ENCODE results near the gene HERPUD1. TPM values are rescaled to one million over a fixed set of nuclear protein-coding genes. Genes with fewer than 3 reads are reported as not detected.
A peak's percentile ranks its signal among the peaks of the same experiment; 100 is the strongest.
"Not testable (repeated sequence)": the region's sequence is repeated elsewhere in the genome, so short reads cannot be mapped to it uniquely, and the experiment has no call there.

Gene HERPUD1
- total RNA-seq, 4 donors from 2014 or later = 40.6 to 81.3 (median 43.9) TPM

GRCh38 chr16:56931271-56931891, 561 bp upstream of the HERPUD1 start:
- no peaks in the 10 kb centered on the region for H3K27me3 ChIP-seq
- H3K9me3 ChIP-seq = no peaks in the 10 kb centered on the region
- H3K4me1 ChIP-seq = peaks cover 20 to 44% (median 25%) of the 10 kb centered on the region in 3 donors
- peak; percentile 60 for DNase-seq
- H3K36me3 ChIP-seq = peaks cover 0 to 17% (median under 1%) of the 10 kb centered on the region in 3 donors
- peak overlapping the region; percentile 73 to 90 (median 78) for H3K4me3 ChIP-seq
- no peak for TF ChIP-seq CTCF (IDR thresholded peaks at IDR 0.05)
- peak in 1 of 4 donors; percentile 44 for TF ChIP-seq POLR2A (IDR thresholded peaks at IDR 0.05)
- peak overlapping the region; percentile 96 to 99 (median 98) for H3K27ac ChIP-seq
- intact Hi-C loops (cut with DNase I) = no loop called here
- WGBS, 2 donors = 44 to 50% methylated on average over 12 to 14 of the region's 25 CpGs

- TF ChIP-seq POLR2A (IDR thresholded peaks at IDR 0.05) = peak in 3 of 4 donors; percentile 38 to 71 (median 60)
- peak in 1 of 6 experiments; percentile 18 for TF ChIP-seq CTCF (IDR thresholded peaks at IDR 0.05)
- Histone ChIP-seq H3K27ac (peak overlapping the region; percentile 96 to 99 (median 98)), H3K9me3 (no peaks in the 10 kb centered on the region), H3K4me3 (peak overlapping the region; percentile 73 to 90 (median 78)), H3K27me3 (no peaks in the 10 kb centered on the region), H3K36me3 (peaks cover under 1 to 33% (median 8%) of the 10 kb centered on the region in 3 donors), H3K4me1 (peaks cover 20 to 60% (median 29%) of the 10 kb centered on the region in 3 donors)
- DNase-seq = no peak
- intact Hi-C loops (cut with DNase I) = no loop called here
- 3 to 7% methylated on average over 12 to 17 of the region's 25 CpGs for WGBS, 2 donors
Measured at GRCh38 chr16:56932721-56933619, 1.0 kb downstream of the HERPUD1 start.

GRCh38 chr16:56933828-56934598, 2.1 kb downstream of the HERPUD1 start:
- no peak for DNase-seq
- 27 to 31% methylated on average over 8 of the region's 8 CpGs for WGBS, 2 donors
- peak overlapping the region; percentile 96 to 99 (median 98) for H3K27ac ChIP-seq
- H3K36me3 ChIP-seq = peaks cover 11 to 44% (median 16%) of the 10 kb centered on the region in 3 donors
- no peak for TF ChIP-seq CTCF (IDR thresholded peaks at IDR 0.05)
- no peak for TF ChIP-seq POLR2A (IDR thresholded peaks at IDR 0.05)
- H3K4me3 ChIP-seq = peak overlapping the region; percentile 73 to 90 (median 78)
- no peaks in the 10 kb centered on the region for H3K9me3 ChIP-seq
- H3K27me3 ChIP-seq = no peaks in the 10 kb centered on the region
- intact Hi-C loops (cut with DNase I) = no loop called here
- peaks cover 20 to 68% (median 29%) of the 10 kb centered on the region in 3 donors for H3K4me1 ChIP-seq

- peaks cover 20 to 75% (median 29%) of the 10 kb centered on the region in 3 donors for H3K4me1 ChIP-seq
- peak overlapping the region in 3 of 4 donors; percentile 78 to 90 (median 79) for H3K4me3 ChIP-seq
- H3K27ac ChIP-seq = peak overlapping the region in 2 of 4 donors; percentile 99
- peaks cover 16 to 50% (median 20%) of the 10 kb centered on the region in 3 donors for H3K36me3 ChIP-seq
- H3K27me3 ChIP-seq; intact Hi-C loops (cut with DNase I); DNase-seq; H3K9me3 ChIP-seq: not testable (repeated sequence)
- WGBS, 2 donors = 70 to 71% methylated on average over 7 of the region's 8 CpGs
Measured at GRCh38 chr16:56934599-56935145, 2.7 kb downstream of the HERPUD1 start.

GRCh38 chr16:56935201-56935600, 3.3 kb downstream of the HERPUD1 start:
- Histone ChIP-seq H3K4me1 (peaks cover 20 to 78% (median 29%) of the 10 kb centered on the region in 3 donors), H3K36me3 (peaks cover 22 to 56% (median 25%) of the 10 kb centered on the region in 3 donors), H3K4me3 (peak overlapping the region in 3 of 4 donors; percentile 78 to 90 (median 79)), H3K27me3 (no peaks in the 10 kb centered on the region), H3K27ac (no peak overlapping the region), H3K9me3 (no peaks in the 10 kb centered on the region)
- intact Hi-C loops (cut with DNase I) = no loop called here
- TF ChIP-seq CTCF (IDR thresholded peaks at IDR 0.05) (no peak), POLR2A (IDR thresholded peaks at IDR 0.05) (no peak)
- DNase-seq = no peak
- WGBS, 2 donors = 50 to 72% methylated on average over 5 of the region's 5 CpGs

All from esophagus squamous epithelium (tissue), 5 donors.